SU-DHL-6 (cell line): Measurements from ENCODE around the gene MDM2.

ENCODE experiments used
- H2AFZ ChIP-seq: fragments of 200-600 bp; sonication (generic); 2 replicates; pipeline ENCODE4 v1.6.1; 2014; ENCODE audit warnings: low read depth, mild to moderate bottlenecking, moderate library complexity, mixed read lengths, antibody characterized with exemption, low read length; ENCODE audit not compliant: severe bottlenecking
- H3F3A ChIP-seq: fragments of 200-600 bp; shearing (Covaris generic); 2 replicates; pipeline ENCODE4 v1.6.0; 2016; ENCODE audit warnings: antibody characterized with exemption, mild to moderate bottlenecking; ENCODE audit not compliant: insufficient read depth
- H3K27ac ChIP-seq: fragments of 200-600 bp; sonication (generic); 2 replicates; pipeline ENCODE4 v1.5.1; 2016; ENCODE audit warnings: low read depth, mild to moderate bottlenecking, low read length, moderate library complexity, mixed read lengths
- H3K27me3 ChIP-seq: fragments of 200-600 bp; sonication (generic), shearing (Covaris generic); 2 replicates; pipeline ENCODE4 v1.6.0; 2014; ENCODE audit warnings: mild to moderate bottlenecking, low read length
- H3K36me3 ChIP-seq: fragments of 200-600 bp; sonication (generic); 2 replicates; pipeline ENCODE4 v1.6.1; 2014; ENCODE audit warnings: mild to moderate bottlenecking, low read length, mixed read lengths
- H3K4me2 ChIP-seq: fragments of 300-600, 200-600 bp; shearing (Covaris generic), sonication (generic); 2 replicates; pipeline ENCODE4 v1.6.0; 2014; ENCODE audit warnings: low read length, low read depth, mild to moderate bottlenecking; ENCODE audit not compliant: poor library complexity, severe bottlenecking
- H3K4me3 ChIP-seq: fragments of 200-600 bp; sonication (generic); 2 replicates; pipeline ENCODE4 v1.5.1; 2014; ENCODE audit warnings: antibody characterized with exemption, low read length, mild to moderate bottlenecking, mixed read lengths; ENCODE audit not compliant: insufficient read depth, poor library complexity, severe bottlenecking
- H3K79me2 ChIP-seq: fragments of 200-600 bp; sonication (generic); 2 replicates; pipeline ENCODE4 v1.6.1; 2014; ENCODE audit warnings: mild to moderate bottlenecking, low read length, moderate library complexity; ENCODE audit not compliant: insufficient read depth
- H3K9ac ChIP-seq: fragments of 200-600 bp; sonication (generic); 2 replicates; pipeline ENCODE4 v1.7.0; 2014; ENCODE audit warnings: mild to moderate bottlenecking, low read length
- H3K9me2 ChIP-seq: fragments of 200-600 bp; sonication (generic); replicated peaks from 2 replicates; pipeline ENCODE4 v1.6.1; 2014; ENCODE audit warnings: low read length; ENCODE audit not compliant: insufficient read depth
- H3K9me3 ChIP-seq: fragments of 200-600 bp; sonication (generic); 2 replicates; pipeline ENCODE4 v1.6.1; 2014; ENCODE audit warnings: low read length, mixed read lengths; ENCODE audit not compliant: insufficient read depth
- H4K20me1 ChIP-seq: fragments of 200-600 bp; sonication (generic); 2 replicates; pipeline ENCODE4 v1.6.1; 2014; ENCODE audit warnings: low read depth, mild to moderate bottlenecking, antibody characterized with exemption, low read length, moderate library complexity, mixed read lengths
- CTCF ChIP-seq: fragments of 200-600 bp; sonication (generic); IDR thresholded peaks from one replicate; pipeline ENCODE4 v1.5.1; 2017; ENCODE audit warnings: antibody characterized with exemption, mild to moderate bottlenecking, low read length, moderate library complexity; ENCODE audit not compliant: insufficient read depth, poor library complexity, severe bottlenecking
- EZH2phosphoT487 ChIP-seq: fragments of 200-600 bp; sonication (generic), shearing (Covaris generic); conservative IDR thresholded peaks from 2 replicates; pipeline ENCODE4 v1.6.1; 2018; ENCODE audit warnings: mild to moderate bottlenecking, antibody characterized with exemption, low read length, moderate library complexity, mixed read lengths

MDM2 gene

GRCh38 chr12:68781728-68782127 is 26.2 kb upstream of the MDM2 start:
- H3K79me2 ChIP-seq: no peaks in the 10 kb centered on the region
- no peak overlapping the region for H2AFZ ChIP-seq
- no peak overlapping the region for H3K4me2 ChIP-seq
- no peaks in the 10 kb centered on the region for H3K36me3 ChIP-seq
- H3K4me3 ChIP-seq: no peak overlapping the region
- no peak overlapping the region for H3K27ac ChIP-seq
- H4K20me1 ChIP-seq: no peaks in the 10 kb centered on the region
- H3K9ac ChIP-seq: no peak overlapping the region
- H3F3A ChIP-seq: no peaks in the 10 kb centered on the region
- H3K9me3 ChIP-seq: no peaks in the 10 kb centered on the region
- H3K9me2 ChIP-seq: no peaks in the 10 kb centered on the region
- TF ChIP-seq EZH2phosphoT487 (no peak), CTCF (no peak)
- no peaks in the 10 kb centered on the region for H3K27me3 ChIP-seq

- Histone ChIP-seq H3F3A (peaks cover 8% of the 10 kb centered on the region; the same call in 1 of the 2 replicates), H3K27me3 (no peaks in the 10 kb centered on the region), H3K79me2 (no peaks in the 10 kb centered on the region), H4K20me1 (no peaks in the 10 kb centered on the region), H3K36me3 (no peaks in the 10 kb centered on the region), H3K9me2 (no peaks in the 10 kb centered on the region), H3K9me3 (no peaks in the 10 kb centered on the region), H3K27ac (no peak overlapping the region), H3K9ac (no peak overlapping the region), H3K4me3 (no peak overlapping the region), H3K4me2 (no peak overlapping the region), H2AFZ (no peak overlapping the region)
- no peak for TF ChIP-seq EZH2phosphoT487
- no peak for TF ChIP-seq CTCF
Observed at GRCh38 chr12:68784015-68784414, 24.0 kb upstream of the MDM2 start.

- TF ChIP-seq CTCF: no peak
- TF ChIP-seq EZH2phosphoT487: no peak
- Histone ChIP-seq H4K20me1 (no peaks in the 10 kb centered on the region), H3K36me3 (no peaks in the 10 kb centered on the region), H3K4me3 (no peak overlapping the region), H3K27ac (no peak overlapping the region), H2AFZ (no peak overlapping the region), H3K79me2 (no peaks in the 10 kb centered on the region), H3K27me3 (no peaks in the 10 kb centered on the region), H3K4me2 (no peak overlapping the region), H3K9me2 (no peaks in the 10 kb centered on the region), H3K9me3 (no peaks in the 10 kb centered on the region), H3F3A (peaks cover 8% of the 10 kb centered on the region; the same call in 1 of the 2 replicates), H3K9ac (no peak overlapping the region)
Observed at GRCh38 chr12:68785358-68785757, 22.6 kb upstream of the MDM2 start.

- Histone ChIP-seq H3K4me3 (no peak overlapping the region), H3K27ac (no peak overlapping the region)
Observed at GRCh38 chr12:68785823-68786222, 22.2 kb upstream of the MDM2 start.

More at GRCh38 chr12:68785823-68786222, 22.2 kb upstream of the MDM2 start:
- Histone ChIP-seq H3K27me3 (no peaks in the 10 kb centered on the region), H3K36me3 (no peaks in the 10 kb centered on the region), H3K79me2 (no peaks in the 10 kb centered on the region), H3K9me2 (no peaks in the 10 kb centered on the region), H4K20me1 (no peaks in the 10 kb centered on the region), H3K4me2 (no peak overlapping the region), H2AFZ (no peak overlapping the region), H3K9me3 (no peaks in the 10 kb centered on the region), H3F3A (peaks cover 8% of the 10 kb centered on the region; the same call in 1 of the 2 replicates), H3K9ac (no peak overlapping the region)
- no peak for TF ChIP-seq CTCF
- TF ChIP-seq EZH2phosphoT487: no peak
